Measurements from ENCODE around the gene NFKBIB. TPM values are rescaled to one million over a fixed set of nuclear protein-coding genes. Genes with fewer than 3 reads are reported as not detected.
A peak's percentile ranks its signal among the peaks of the same experiment; 100 is the strongest.

NFKBIB gene
- total RNA-seq, 1 experiment from 2014 or later, result 39.8 TPM

DNA sequence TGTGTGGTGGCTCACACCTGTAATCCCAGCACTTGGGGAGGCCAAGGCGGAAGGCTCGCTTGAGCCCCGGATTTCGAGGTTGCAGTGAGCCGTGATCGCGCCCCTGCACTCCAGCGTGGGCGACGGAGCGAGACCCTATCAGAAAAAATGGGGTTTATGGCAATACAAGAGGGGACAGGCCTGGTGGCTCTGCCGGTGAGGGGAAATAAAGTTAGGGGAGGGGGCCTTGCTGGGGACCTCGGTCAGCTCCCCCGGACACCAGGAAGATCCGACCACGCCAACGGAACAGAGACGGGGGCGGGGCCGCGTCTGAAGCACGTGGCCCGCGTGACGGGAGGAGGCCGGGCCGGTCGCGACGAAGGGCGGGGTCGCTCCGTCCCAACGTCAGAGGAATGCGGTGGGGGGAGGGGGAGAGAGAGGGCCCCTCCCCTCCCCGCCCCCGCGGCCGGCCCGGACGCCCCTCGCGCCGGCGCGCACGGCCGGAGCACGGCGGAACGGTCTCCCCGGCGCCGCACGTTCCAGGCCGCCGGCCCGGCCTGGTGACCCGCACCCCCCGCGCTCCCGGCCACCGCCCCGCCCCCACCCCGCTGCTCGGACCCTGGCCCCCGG is 48.0 kb upstream of the NFKBIB start:
- Mint-ChIP-seq H3K36me3 (peaks cover 35% of the 10 kb centered on the region), H3K27ac (peak overlapping the region; percentile 99), H3K4me1 (peaks cover 31% of the 10 kb centered on the region), H3K9me3 (peaks cover 10% of the 10 kb centered on the region), H3K27me3 (ENCODE audit: low read depth) (peaks cover 9% of the 10 kb centered on the region), H3K4me3 (peak overlapping the region; percentile 92)
- ATAC-seq (peak; percentile 0), DNase-seq (ENCODE audit: low spot score) (peak; percentile 91)
- ChIA-PET CTCF (interaction anchor here (0.6 to 3.0 kb wide), 7 partner anchors 12 to 331 kb away, joined by 3 to 26 read pairs (median 5); partner anchors contain the start of genes FBXO17, MRPS12 and SARS2), POLR2A (interaction anchor here (1.5 to 2.2 kb wide), 3 partner anchors 9 to 48 kb away, joined by 3 to 7 read pairs (median 5); partner anchors contain the start of genes ECH1, NFKBIB and SIRT2)
- TF ChIP-seq SP1 (CRISPR knock-in tag; conservative IDR thresholded peaks at IDR 0.05) (peak; percentile 90), GTF2I (CRISPR knock-in tag; conservative IDR thresholded peaks at IDR 0.05) (peak; percentile 54; the same call in 1 of the 2 replicates), ZNF121 (CRISPR knock-in tag; IDR thresholded peaks at IDR 0.05) (peak; percentile 5; the same call in 1 of the 2 replicates), TEAD1 (CRISPR knock-in tag; IDR thresholded peaks at IDR 0.05) (peak; percentile 78; the same call in 1 of the 2 replicates), FOXK1 (CRISPR knock-in tag; IDR thresholded peaks at IDR 0.05) (peak; percentile 80), ZNF232 (CRISPR knock-in tag; IDR thresholded peaks at IDR 0.05) (0 out of 2 replicates have a peak, but pooled peaks have one; percentile 64), NFE2L1 (CRISPR knock-in tag; IDR thresholded peaks at IDR 0.05) (0 out of 2 replicates have a peak, but pooled peaks have one; percentile 14), CREM (CRISPR knock-in tag; IDR thresholded peaks at IDR 0.05) (no peak; the same call in 1 of the 2 replicates)
- TF ChIP-seq, protein P1, sequence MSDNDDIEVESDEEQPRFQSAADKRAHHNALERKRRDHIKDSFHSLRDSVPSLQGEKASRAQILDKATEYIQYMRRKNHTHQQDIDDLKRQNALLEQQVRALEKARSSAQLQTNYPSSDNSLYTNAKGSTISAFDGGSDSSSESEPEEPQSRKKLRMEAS (CRISPR knock-in tag; IDR thresholded peaks at IDR 0.05), result peak; percentile 91
- TF ChIP-seq, protein P2, sequence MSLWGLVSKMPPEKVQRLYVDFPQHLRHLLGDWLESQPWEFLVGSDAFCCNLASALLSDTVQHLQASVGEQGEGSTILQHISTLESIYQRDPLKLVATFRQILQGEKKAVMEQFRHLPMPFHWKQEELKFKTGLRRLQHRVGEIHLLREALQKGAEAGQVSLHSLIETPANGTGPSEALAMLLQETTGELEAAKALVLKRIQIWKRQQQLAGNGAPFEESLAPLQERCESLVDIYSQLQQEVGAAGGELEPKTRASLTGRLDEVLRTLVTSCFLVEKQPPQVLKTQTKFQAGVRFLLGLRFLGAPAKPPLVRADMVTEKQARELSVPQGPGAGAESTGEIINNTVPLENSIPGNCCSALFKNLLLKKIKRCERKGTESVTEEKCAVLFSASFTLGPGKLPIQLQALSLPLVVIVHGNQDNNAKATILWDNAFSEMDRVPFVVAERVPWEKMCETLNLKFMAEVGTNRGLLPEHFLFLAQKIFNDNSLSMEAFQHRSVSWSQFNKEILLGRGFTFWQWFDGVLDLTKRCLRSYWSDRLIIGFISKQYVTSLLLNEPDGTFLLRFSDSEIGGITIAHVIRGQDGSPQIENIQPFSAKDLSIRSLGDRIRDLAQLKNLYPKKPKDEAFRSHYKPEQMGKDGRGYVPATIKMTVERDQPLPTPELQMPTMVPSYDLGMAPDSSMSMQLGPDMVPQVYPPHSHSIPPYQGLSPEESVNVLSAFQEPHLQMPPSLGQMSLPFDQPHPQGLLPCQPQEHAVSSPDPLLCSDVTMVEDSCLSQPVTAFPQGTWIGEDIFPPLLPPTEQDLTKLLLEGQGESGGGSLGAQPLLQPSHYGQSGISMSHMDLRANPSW (CRISPR knock-in tag; conservative IDR thresholded peaks at IDR 0.05; ENCODE audit: low read depth), result no peak
- TF ChIP-seq, protein P3, sequence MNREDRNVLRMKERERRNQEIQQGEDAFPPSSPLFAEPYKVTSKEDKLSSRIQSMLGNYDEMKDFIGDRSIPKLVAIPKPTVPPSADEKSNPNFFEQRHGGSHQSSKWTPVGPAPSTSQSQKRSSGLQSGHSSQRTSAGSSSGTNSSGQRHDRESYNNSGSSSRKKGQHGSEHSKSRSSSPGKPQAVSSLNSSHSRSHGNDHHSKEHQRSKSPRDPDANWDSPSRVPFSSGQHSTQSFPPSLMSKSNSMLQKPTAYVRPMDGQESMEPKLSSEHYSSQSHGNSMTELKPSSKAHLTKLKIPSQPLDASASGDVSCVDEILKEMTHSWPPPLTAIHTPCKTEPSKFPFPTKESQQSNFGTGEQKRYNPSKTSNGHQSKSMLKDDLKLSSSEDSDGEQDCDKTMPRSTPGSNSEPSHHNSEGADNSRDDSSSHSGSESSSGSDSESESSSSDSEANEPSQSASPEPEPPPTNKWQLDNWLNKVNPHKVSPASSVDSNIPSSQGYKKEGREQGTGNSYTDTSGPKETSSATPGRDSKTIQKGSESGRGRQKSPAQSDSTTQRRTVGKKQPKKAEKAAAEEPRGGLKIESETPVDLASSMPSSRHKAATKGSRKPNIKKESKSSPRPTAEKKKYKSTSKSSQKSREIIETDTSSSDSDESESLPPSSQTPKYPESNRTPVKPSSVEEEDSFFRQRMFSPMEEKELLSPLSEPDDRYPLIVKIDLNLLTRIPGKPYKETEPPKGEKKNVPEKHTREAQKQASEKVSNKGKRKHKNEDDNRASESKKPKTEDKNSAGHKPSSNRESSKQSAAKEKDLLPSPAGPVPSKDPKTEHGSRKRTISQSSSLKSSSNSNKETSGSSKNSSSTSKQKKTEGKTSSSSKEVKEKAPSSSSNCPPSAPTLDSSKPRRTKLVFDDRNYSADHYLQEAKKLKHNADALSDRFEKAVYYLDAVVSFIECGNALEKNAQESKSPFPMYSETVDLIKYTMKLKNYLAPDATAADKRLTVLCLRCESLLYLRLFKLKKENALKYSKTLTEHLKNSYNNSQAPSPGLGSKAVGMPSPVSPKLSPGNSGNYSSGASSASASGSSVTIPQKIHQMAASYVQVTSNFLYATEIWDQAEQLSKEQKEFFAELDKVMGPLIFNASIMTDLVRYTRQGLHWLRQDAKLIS (CRISPR knock-in tag; IDR thresholded peaks at IDR 0.05; ENCODE audit: borderline replicate concordance), result no peak
- TF ChIP-seq, protein P4, sequence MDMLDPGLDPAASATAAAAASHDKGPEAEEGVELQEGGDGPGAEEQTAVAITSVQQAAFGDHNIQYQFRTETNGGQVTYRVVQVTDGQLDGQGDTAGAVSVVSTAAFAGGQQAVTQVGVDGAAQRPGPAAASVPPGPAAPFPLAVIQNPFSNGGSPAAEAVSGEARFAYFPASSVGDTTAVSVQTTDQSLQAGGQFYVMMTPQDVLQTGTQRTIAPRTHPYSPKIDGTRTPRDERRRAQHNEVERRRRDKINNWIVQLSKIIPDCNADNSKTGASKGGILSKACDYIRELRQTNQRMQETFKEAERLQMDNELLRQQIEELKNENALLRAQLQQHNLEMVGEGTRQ (CRISPR knock-in tag; IDR thresholded peaks at IDR 0.05), result peak; percentile 92
- TF ChIP-seq, protein P5, sequence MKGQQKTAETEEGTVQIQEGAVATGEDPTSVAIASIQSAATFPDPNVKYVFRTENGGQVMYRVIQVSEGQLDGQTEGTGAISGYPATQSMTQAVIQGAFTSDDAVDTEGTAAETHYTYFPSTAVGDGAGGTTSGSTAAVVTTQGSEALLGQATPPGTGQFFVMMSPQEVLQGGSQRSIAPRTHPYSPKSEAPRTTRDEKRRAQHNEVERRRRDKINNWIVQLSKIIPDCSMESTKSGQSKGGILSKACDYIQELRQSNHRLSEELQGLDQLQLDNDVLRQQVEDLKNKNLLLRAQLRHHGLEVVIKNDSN (CRISPR knock-in tag; IDR thresholded peaks at IDR 0.05), result peak; percentile 89

DNA sequence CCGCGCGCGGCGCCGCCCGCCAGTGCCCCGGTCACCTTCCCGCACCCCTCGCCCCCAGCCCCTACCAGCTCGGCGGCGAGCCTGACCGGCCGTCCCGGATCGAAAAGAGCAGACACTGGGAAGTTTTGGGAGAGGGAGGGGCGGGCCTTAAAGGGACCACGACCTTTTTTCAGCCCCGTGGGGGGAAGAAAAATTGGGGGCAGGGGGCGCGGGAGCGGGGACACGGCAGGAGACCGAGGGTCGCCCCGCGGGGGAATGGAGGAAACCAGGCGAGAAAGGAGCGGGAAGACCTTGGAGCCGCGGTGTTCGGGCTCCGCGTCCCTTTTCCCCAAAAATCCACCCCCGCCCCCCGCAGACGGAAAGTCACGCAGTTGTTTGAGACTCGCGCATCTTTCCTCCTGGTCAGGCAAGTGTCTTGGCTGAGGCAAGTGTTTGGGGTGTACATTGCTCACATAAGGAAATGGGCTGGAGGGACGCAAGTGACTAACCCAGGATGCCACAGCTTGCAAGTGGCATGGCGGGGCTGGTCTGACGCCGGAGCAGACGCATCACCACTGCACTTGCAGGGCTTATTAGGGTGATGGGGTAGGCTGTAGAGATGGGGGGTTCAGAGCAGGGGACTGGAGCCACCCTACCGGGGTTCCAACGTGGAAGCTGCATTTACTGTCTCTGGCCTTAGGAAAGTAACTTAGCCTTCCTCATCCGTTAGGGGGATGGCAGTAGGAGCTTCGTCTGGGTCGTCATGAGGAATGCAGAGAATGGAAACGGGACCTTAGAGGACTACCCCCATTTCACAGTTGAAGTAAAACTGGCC is 47.3 kb upstream of the NFKBIB start:
- DNase-seq (ENCODE audit: low spot score) (peak; percentile 67), ATAC-seq (no peak)
- Mint-ChIP-seq H3K4me1 (peaks cover 28% of the 10 kb centered on the region), H3K27ac (peak overlapping the region; percentile 98), H3K27me3 (ENCODE audit: low read depth) (peaks cover 14% of the 10 kb centered on the region), H3K9me3 (peaks cover 12% of the 10 kb centered on the region), H3K4me3 (peak overlapping the region; percentile 95), H3K36me3 (peaks cover 30% of the 10 kb centered on the region)
- ChIA-PET POLR2A (interaction anchor here (0.6 to 2.2 kb wide), 7 partner anchors 10 to 91 kb away, joined by 3 to 7 read pairs (median 3); partner anchors contain the start of genes ECH1, NFKBIB and SIRT2), CTCF (interaction anchor here (0.6 to 3.0 kb wide), 5 partner anchors 17 to 330 kb away, joined by 3 to 26 read pairs (median 14); partner anchors contain the start of genes FBXO17, MRPS12 and SARS2)
- no peak for TF ChIP-seq ZNF138 (CRISPR knock-in tag; conservative IDR thresholded peaks at IDR 0.05)
- TF ChIP-seq CREB1 (CRISPR knock-in tag; IDR thresholded peaks at IDR 0.05), result no peak
- TF ChIP-seq, protein P6, sequence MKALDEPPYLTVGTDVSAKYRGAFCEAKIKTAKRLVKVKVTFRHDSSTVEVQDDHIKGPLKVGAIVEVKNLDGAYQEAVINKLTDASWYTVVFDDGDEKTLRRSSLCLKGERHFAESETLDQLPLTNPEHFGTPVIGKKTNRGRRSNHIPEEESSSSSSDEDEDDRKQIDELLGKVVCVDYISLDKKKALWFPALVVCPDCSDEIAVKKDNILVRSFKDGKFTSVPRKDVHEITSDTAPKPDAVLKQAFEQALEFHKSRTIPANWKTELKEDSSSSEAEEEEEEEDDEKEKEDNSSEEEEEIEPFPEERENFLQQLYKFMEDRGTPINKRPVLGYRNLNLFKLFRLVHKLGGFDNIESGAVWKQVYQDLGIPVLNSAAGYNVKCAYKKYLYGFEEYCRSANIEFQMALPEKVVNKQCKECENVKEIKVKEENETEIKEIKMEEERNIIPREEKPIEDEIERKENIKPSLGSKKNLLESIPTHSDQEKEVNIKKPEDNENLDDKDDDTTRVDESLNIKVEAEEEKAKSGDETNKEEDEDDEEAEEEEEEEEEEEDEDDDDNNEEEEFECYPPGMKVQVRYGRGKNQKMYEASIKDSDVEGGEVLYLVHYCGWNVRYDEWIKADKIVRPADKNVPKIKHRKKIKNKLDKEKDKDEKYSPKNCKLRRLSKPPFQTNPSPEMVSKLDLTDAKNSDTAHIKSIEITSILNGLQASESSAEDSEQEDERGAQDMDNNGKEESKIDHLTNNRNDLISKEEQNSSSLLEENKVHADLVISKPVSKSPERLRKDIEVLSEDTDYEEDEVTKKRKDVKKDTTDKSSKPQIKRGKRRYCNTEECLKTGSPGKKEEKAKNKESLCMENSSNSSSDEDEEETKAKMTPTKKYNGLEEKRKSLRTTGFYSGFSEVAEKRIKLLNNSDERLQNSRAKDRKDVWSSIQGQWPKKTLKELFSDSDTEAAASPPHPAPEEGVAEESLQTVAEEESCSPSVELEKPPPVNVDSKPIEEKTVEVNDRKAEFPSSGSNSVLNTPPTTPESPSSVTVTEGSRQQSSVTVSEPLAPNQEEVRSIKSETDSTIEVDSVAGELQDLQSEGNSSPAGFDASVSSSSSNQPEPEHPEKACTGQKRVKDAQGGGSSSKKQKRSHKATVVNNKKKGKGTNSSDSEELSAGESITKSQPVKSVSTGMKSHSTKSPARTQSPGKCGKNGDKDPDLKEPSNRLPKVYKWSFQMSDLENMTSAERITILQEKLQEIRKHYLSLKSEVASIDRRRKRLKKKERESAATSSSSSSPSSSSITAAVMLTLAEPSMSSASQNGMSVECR (CRISPR knock-in tag; IDR thresholded peaks at IDR 0.05; ENCODE audit: borderline replicate concordance), result no peak
- no peak for TF ChIP-seq GRHL2 (CRISPR knock-in tag; IDR thresholded peaks at IDR 0.05; ENCODE audit: insufficient replicate concordance, severe bottlenecking)
- TF ChIP-seq CBFB (CRISPR knock-in tag; IDR thresholded peaks at IDR 0.05; ENCODE audit: low read depth), result no peak
- no peak for TF ChIP-seq TP53 (CRISPR knock-in tag; IDR thresholded peaks at IDR 0.05)

Data from WTC11 (cell line).